Measurements from ENCODE around the gene ASB15. TPM values are rescaled to one million over a fixed set of nuclear protein-coding genes. Genes with fewer than 3 reads are reported as not detected.

Gene ASB15
- polyA plus RNA-seq, 2 donors, result not detected

DNA sequence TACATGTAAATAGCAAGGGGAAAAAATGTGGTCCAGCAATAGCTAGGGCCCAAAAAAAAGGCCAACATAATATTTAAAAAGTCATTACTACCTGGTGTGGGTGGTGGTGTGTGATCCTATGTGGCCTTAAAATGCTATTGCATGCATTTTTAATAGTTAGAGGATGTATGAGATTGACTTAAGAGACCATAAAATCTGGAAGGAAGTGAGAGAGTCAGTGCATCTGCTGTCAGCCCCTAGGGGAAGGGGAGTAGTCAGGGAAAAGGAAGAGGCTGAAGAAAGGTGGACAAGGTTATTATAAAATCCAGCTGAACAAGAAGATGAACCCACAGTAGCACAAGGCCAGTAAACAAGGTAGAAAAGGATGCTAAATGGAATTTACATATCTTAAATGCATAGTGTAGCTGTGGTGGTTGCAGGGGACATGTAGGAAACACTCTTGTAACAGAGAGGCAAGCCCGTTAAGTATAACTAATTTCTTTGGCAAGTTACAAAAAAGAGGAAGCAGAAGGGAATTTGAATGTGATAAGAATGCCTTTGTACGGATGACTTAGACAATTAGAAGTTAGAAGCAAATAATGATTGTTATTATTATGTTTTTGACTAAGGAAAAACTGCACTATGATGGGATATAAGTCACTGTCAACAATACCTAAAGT lies 32.1 kb upstream of the ASB15 start:
- Histone ChIP-seq H3K36me3 (ENCODE audit: control insufficient read depth in 2 of 2, insufficient read depth in 2 of 2, low read length in 1 of 2) (no peaks in the 10 kb centered on the region), H3K27me3 (ENCODE audit: control insufficient read depth in 1 of 2, insufficient read depth in 2 of 2, low read length in 2 of 2) (no peaks in the 10 kb centered on the region), H3K27ac (ENCODE audit: low read depth in 2 of 2, low read length in 1 of 2) (no peak overlapping the region), H3K4me3 (ENCODE audit: low read depth in 1 of 2, low read length in 2 of 2) (no peak overlapping the region), H3K4me1 (ENCODE audit: control insufficient read depth in 2 of 2, insufficient read depth in 2 of 2, low read length in 1 of 2) (no peaks in the 10 kb centered on the region), H3K9me3 (ENCODE audit: control insufficient read depth in 2 of 2, insufficient read depth in 1 of 2, low read depth in 1 of 2, low read length in 1 of 2) (no peaks in the 10 kb centered on the region)
- 51 to 56% methylated on average over 2 of the region's 2 CpGs for WGBS, 2 donors

DNA sequence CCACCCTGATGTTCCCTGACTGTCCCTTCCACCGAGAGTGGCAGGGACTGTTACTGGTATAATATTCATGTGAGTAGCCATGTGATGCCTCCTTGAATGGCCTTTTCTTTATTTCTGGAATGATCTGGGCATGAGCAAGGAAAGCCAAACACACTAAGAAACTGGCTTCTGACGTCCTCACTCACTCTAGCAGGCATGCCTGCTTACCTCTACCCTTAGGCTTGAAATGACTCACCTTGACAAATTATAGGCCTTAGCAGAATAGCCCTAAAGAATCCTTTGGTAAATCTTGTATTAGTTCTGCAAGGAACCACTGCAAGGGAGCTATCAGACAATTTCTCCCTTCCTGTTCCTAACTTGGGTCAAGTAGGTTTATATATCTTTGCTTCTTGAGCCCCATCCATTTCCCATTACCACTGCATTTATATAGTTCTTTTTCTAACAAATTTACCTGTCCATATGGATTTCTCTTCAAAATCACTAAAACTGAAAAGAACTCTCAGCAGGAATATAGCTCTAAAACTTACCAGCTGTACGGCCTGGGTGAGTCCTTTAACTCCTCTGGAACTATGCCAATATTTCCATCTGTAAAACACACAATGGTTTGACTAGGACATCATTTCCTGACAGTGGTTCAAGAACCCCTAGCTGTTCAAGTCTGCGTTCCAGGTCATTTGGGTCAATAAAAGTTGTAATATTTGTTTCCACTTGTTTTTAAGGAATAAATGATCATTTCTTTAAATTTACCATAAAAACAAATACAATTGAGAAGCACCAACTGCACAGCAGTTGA lies 31.0 kb upstream of the ASB15 start:
- no peaks in the 10 kb centered on the region for H3K9me3 ChIP-seq (ENCODE audit: control insufficient read depth in 2 of 2, insufficient read depth in 1 of 2, low read depth in 1 of 2, low read length in 1 of 2)
- H3K27ac ChIP-seq (ENCODE audit: low read depth in 2 of 2, low read length in 1 of 2), result no peak overlapping the region
- no peaks in the 10 kb centered on the region for H3K27me3 ChIP-seq (ENCODE audit: control insufficient read depth in 1 of 2, insufficient read depth in 2 of 2, low read length in 2 of 2)
- H3K4me3 ChIP-seq (ENCODE audit: low read depth in 1 of 2, low read length in 2 of 2), result no peak overlapping the region
- 54 to 60% methylated on average over 4 of the region's 4 CpGs for WGBS, 2 donors
- no peaks in the 10 kb centered on the region for H3K4me1 ChIP-seq (ENCODE audit: control insufficient read depth in 2 of 2, insufficient read depth in 2 of 2, low read length in 1 of 2)
- H3K36me3 ChIP-seq (ENCODE audit: control insufficient read depth in 2 of 2, insufficient read depth in 2 of 2, low read length in 1 of 2), result no peaks in the 10 kb centered on the region

DNA sequence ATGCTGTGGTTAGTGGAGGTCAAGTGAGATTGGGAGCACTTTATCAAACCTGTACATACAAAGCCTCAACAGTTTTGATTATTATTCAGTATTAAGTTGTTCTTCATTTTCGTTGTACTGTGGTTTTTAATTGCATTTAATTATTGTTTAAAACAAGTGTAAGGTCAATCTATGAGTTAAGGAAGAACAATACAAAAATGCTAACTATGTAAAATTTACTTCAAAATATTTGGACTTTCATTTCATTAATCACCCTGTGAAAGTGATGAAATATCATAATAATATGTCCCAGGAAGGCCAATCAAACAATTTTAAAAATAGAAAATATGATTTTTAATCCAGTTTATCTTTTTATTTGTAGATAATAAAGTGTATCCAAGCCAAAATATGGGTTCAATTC lies 30.4 kb upstream of the ASB15 start:
- Histone ChIP-seq H3K27ac (ENCODE audit: low read depth in 2 of 2, low read length in 1 of 2) (no peak overlapping the region), H3K4me3 (ENCODE audit: low read depth in 1 of 2, low read length in 2 of 2) (no peak overlapping the region), H3K36me3 (ENCODE audit: control insufficient read depth in 2 of 2, insufficient read depth in 2 of 2, low read length in 1 of 2) (no peaks in the 10 kb centered on the region), H3K27me3 (ENCODE audit: control insufficient read depth in 1 of 2, insufficient read depth in 2 of 2, low read length in 2 of 2) (no peaks in the 10 kb centered on the region), H3K4me1 (ENCODE audit: control insufficient read depth in 2 of 2, insufficient read depth in 2 of 2, low read length in 1 of 2) (no peaks in the 10 kb centered on the region), H3K9me3 (ENCODE audit: control insufficient read depth in 2 of 2, insufficient read depth in 1 of 2, low read depth in 1 of 2, low read length in 1 of 2) (no peaks in the 10 kb centered on the region)
- 46% methylated on average over 1 of the region's 1 CpG for WGBS, 2 donors

DNA sequence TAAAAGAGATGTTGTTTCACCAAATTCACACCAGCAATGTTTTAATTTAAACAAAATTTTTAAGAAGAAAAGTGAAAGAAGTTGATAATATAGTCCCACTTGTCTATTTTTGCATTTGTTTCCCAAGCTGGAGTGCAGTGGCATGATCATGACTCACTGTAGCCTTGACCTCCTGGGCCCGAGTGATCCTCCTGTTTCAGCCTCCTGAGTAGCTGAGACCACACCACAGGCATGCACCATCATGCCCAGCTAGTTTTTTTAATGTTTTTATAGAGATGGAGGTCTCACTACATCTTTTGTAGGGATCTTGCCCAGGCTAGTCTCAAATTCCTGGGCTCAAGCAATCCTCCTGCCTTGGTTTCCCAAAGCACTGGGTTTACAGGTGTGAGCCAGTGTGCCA lies 29.9 kb upstream of the ASB15 start:
- H3K36me3 ChIP-seq (ENCODE audit: control insufficient read depth in 2 of 2, insufficient read depth in 2 of 2, low read length in 1 of 2), result no peaks in the 10 kb centered on the region
- H3K9me3 ChIP-seq (ENCODE audit: control insufficient read depth in 2 of 2, insufficient read depth in 1 of 2, low read depth in 1 of 2, low read length in 1 of 2), result no peaks in the 10 kb centered on the region
- WGBS, 2 donors, result 67 to 73% methylated on average over 1 of the region's 1 CpG
- no peaks in the 10 kb centered on the region for H3K4me1 ChIP-seq (ENCODE audit: control insufficient read depth in 2 of 2, insufficient read depth in 2 of 2, low read length in 1 of 2)
- no peak overlapping the region for H3K4me3 ChIP-seq (ENCODE audit: low read depth in 1 of 2, low read length in 2 of 2)
- peaks cover 0 to 3% of the 10 kb centered on the region in 2 donors for H3K27me3 ChIP-seq (ENCODE audit: control insufficient read depth in 1 of 2, insufficient read depth in 2 of 2, low read length in 2 of 2)
- H3K27ac ChIP-seq (ENCODE audit: low read depth in 2 of 2, low read length in 1 of 2), result no peak overlapping the region

DNA sequence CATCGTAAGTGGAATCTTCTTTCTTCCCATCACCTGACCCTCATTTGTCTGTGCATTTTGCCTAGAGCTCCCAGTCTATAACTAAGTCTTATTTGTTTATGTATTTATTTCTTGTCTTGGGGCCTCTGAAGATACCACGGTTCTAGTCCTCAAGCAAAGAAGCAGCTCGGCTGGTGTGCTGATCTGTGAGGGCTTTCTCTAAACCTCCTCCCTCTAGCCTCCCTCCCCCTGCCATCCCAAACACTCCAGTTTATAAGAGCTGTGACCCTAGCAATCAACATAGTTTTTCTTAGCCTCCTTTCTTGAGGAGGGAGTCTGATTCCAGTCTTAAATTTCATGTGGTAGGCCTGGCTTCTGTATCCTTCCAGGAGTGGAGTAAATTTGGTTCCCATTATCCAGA lies 28.3 kb upstream of the ASB15 start:
- 69 to 74% methylated on average over 3 of the region's 3 CpGs for WGBS, 2 donors
- Histone ChIP-seq H3K4me1 (ENCODE audit: control insufficient read depth in 2 of 2, insufficient read depth in 2 of 2, low read length in 1 of 2) (no peaks in the 10 kb centered on the region), H3K36me3 (ENCODE audit: control insufficient read depth in 2 of 2, insufficient read depth in 2 of 2, low read length in 1 of 2) (no peaks in the 10 kb centered on the region), H3K4me3 (ENCODE audit: low read depth in 1 of 2, low read length in 2 of 2) (no peak overlapping the region), H3K9me3 (ENCODE audit: control insufficient read depth in 2 of 2, insufficient read depth in 1 of 2, low read depth in 1 of 2, low read length in 1 of 2) (no peaks in the 10 kb centered on the region), H3K27me3 (ENCODE audit: control insufficient read depth in 1 of 2, insufficient read depth in 2 of 2, low read length in 2 of 2) (peaks cover 0 to 3% of the 10 kb centered on the region in 2 donors), H3K27ac (ENCODE audit: low read depth in 2 of 2, low read length in 1 of 2) (no peak overlapping the region)

DNA sequence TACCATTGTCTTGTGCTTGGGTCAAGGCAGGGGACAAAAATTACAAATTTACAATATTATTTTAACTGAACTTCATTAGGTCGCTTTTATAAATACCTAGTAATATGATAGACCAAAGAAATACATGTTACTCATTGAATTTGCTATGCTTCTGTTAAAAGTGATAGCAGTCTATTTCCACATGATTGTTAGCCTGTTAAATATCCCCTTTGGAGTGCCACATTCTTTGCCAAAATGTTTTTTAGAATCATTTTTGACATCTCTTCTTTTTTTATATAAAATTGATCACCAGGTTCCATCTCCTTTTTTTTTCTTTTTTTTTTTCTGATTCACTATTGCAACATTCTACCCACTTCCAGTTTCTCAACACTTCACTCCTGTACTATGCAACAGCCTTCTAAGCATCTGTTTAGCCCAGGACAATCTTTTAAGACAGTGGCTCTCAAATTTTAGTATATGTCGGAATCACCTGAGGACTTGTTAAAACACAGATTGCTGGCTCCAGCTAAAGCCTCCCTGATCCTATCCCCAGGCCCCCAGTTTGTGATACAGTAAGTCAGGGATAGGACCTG lies 27.6 kb upstream of the ASB15 start:
- no peak overlapping the region for H3K27ac ChIP-seq (ENCODE audit: low read depth in 2 of 2, low read length in 1 of 2)
- H3K27me3 ChIP-seq (ENCODE audit: control insufficient read depth in 1 of 2, insufficient read depth in 2 of 2, low read length in 2 of 2), result peaks cover 0 to 3% of the 10 kb centered on the region in 2 donors
- WGBS, 2 donors, result 86 to 88% methylated on average over 2 of the region's 2 CpGs

DNA sequence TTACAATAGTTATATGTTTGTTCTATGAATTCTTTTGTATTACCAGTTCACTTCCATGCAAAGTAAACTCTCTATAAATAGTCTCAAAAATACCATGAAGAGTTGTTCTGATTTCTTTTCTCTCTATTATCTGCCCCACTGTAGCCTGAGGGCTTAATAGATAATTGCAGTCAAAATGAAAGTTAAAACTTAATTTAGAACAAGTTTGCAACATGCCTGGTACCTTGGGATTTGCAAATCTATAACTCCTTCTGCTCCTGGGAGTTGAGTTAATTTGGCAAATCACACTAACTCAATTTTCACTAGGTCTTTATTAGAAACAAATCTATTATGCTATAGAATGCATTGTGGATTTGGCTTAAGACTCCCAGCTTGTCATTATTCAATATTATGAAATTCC lies 22.2 kb upstream of the ASB15 start:
- H3K36me3 ChIP-seq (ENCODE audit: control insufficient read depth in 2 of 2, insufficient read depth in 2 of 2, low read length in 1 of 2), result no peaks in the 10 kb centered on the region
- H3K4me1 ChIP-seq (ENCODE audit: control insufficient read depth in 2 of 2, insufficient read depth in 2 of 2, low read length in 1 of 2), result no peaks in the 10 kb centered on the region
- no peak overlapping the region for H3K4me3 ChIP-seq (ENCODE audit: low read depth in 1 of 2, low read length in 2 of 2)
- peaks cover 0 to 3% of the 10 kb centered on the region in 2 donors for H3K27me3 ChIP-seq (ENCODE audit: control insufficient read depth in 1 of 2, insufficient read depth in 2 of 2, low read length in 2 of 2)
- H3K9me3 ChIP-seq (ENCODE audit: control insufficient read depth in 2 of 2, insufficient read depth in 1 of 2, low read depth in 1 of 2, low read length in 1 of 2), result no peaks in the 10 kb centered on the region
- no peak overlapping the region for H3K27ac ChIP-seq (ENCODE audit: low read depth in 2 of 2, low read length in 1 of 2)

More for the DNA sequence above, 27.6 kb upstream of the ASB15 start:
- Histone ChIP-seq H3K4me3 (ENCODE audit: low read depth in 1 of 2, low read length in 2 of 2) (no peak overlapping the region), H3K9me3 (ENCODE audit: control insufficient read depth in 2 of 2, insufficient read depth in 1 of 2, low read depth in 1 of 2, low read length in 1 of 2) (no peaks in the 10 kb centered on the region), H3K36me3 (ENCODE audit: control insufficient read depth in 2 of 2, insufficient read depth in 2 of 2, low read length in 1 of 2) (no peaks in the 10 kb centered on the region), H3K4me1 (ENCODE audit: control insufficient read depth in 2 of 2, insufficient read depth in 2 of 2, low read length in 1 of 2) (no peaks in the 10 kb centered on the region)

DNA sequence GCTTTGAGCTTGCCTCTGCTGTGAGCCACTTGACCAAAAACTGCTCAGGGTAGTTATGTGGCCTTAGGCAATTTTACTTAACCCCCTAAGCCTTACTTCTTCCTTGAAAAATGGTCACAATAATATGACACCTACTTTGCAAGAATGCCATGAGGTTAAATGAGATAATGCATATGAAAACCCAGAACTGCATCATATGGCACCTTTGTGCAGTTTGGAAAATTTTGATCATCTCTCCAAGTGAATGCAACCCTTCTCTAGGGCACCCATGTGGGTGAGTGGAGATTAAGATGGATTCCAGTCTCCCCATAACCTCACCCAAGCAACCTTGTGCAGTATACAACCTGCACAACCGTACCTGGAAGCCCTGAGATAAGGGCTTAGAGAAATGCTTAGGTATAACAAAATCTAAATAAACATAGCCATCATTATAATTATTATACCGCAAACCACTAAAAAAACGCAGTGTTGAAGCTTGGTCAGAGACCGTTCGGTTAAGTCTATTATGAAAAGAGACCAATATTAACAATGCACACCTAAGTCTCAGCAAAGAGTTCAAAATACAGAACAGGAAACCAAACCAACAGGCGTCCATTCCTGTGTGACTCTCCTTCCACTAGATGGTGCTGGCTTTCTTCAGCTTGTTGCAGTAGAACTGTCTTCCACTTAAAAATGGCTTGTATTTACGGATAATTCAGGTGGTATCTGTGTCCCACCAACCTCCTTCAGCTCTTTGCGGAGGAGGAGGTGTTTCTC lies 21.0 kb upstream of the ASB15 start:
- peaks cover 0 to 3% of the 10 kb centered on the region in 2 donors for H3K27me3 ChIP-seq (ENCODE audit: control insufficient read depth in 1 of 2, insufficient read depth in 2 of 2, low read length in 2 of 2)
- no peak overlapping the region for H3K4me3 ChIP-seq (ENCODE audit: low read depth in 1 of 2, low read length in 2 of 2)
- H3K36me3 ChIP-seq (ENCODE audit: control insufficient read depth in 2 of 2, insufficient read depth in 2 of 2, low read length in 1 of 2), result no peaks in the 10 kb centered on the region
- H3K9me3 ChIP-seq (ENCODE audit: control insufficient read depth in 2 of 2, insufficient read depth in 1 of 2, low read depth in 1 of 2, low read length in 1 of 2), result no peaks in the 10 kb centered on the region
- no peak overlapping the region for H3K27ac ChIP-seq (ENCODE audit: low read depth in 2 of 2, low read length in 1 of 2)
- H3K4me1 ChIP-seq (ENCODE audit: control insufficient read depth in 2 of 2, insufficient read depth in 2 of 2, low read length in 1 of 2), result no peaks in the 10 kb centered on the region
- WGBS, 2 donors, result 34 to 35% methylated on average over 8 of the region's 8 CpGs

DNA sequence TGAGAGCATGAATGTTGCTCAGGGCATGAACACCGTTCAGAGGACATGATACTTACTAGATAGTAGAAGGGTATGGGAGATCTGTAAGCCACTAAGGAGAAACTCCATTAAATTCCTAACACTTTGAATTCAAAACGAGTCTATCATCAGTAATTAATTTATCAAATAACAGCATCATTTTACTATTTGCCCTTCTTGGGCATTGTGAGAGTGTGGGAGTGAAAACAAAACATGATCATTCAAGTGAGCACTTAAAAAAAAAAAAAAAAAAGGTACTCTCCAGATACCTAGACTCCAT lies 20.5 kb upstream of the ASB15 start:
- H3K4me1 ChIP-seq (ENCODE audit: control insufficient read depth in 2 of 2, insufficient read depth in 2 of 2, low read length in 1 of 2), result no peaks in the 10 kb centered on the region
- no peaks in the 10 kb centered on the region for H3K9me3 ChIP-seq (ENCODE audit: control insufficient read depth in 2 of 2, insufficient read depth in 1 of 2, low read depth in 1 of 2, low read length in 1 of 2)
- peaks cover 0 to 3% of the 10 kb centered on the region in 2 donors for H3K27me3 ChIP-seq (ENCODE audit: control insufficient read depth in 1 of 2, insufficient read depth in 2 of 2, low read length in 2 of 2)
- H3K36me3 ChIP-seq (ENCODE audit: control insufficient read depth in 2 of 2, insufficient read depth in 2 of 2, low read length in 1 of 2), result no peaks in the 10 kb centered on the region
- WGBS, 2 donors, result 17 to 20% methylated on average over 2 of the region's 2 CpGs
- H3K4me3 ChIP-seq (ENCODE audit: low read depth in 1 of 2, low read length in 2 of 2), result no peak overlapping the region
- H3K27ac ChIP-seq (ENCODE audit: low read depth in 2 of 2, low read length in 1 of 2), result no peak overlapping the region
